ENCODE data around the gene PTH1R.

The PTH1R gene

GRCh38 chr3:46942076-46942475 lies 64.6 kb downstream of the PTH1R start:
- H3K4me3 ChIP-seq (ENCODE audit: low read length): no peak overlapping the region
- TF ChIP-seq CTCF (conservative IDR thresholded peaks at IDR 0.05; ENCODE audit: low read depth, low read length): no peak
- no peak for DNase-seq (ENCODE audit: low read depth)

GRCh38 chr3:46942481-46943236 lies 65.1 kb downstream of the PTH1R start:
- DNase-seq (ENCODE audit: low read depth): no peak
- no peak for TF ChIP-seq CTCF (conservative IDR thresholded peaks at IDR 0.05; ENCODE audit: low read depth, low read length)
- no peak overlapping the region for H3K4me3 ChIP-seq (ENCODE audit: low read length)

GRCh38 chr3:46943237-46944187 lies 66.0 kb downstream of the PTH1R start:
- no peak for TF ChIP-seq CTCF (conservative IDR thresholded peaks at IDR 0.05; ENCODE audit: low read depth, low read length)
- DNase-seq (ENCODE audit: low read depth): no peak
- H3K4me3 ChIP-seq (ENCODE audit: low read length): no peak overlapping the region

- no peak for DNase-seq (ENCODE audit: low read depth)
- H3K4me3 ChIP-seq (ENCODE audit: low read length): no peak overlapping the region
- no peak for TF ChIP-seq CTCF (conservative IDR thresholded peaks at IDR 0.05; ENCODE audit: low read depth, low read length)
These were observed 66.7 kb downstream of the PTH1R start for GRCh38 chr3:46944191-46944590.

- no peak overlapping the region for H3K4me3 ChIP-seq (ENCODE audit: low read length)
- TF ChIP-seq CTCF (conservative IDR thresholded peaks at IDR 0.05; ENCODE audit: low read depth, low read length): no peak
- DNase-seq (ENCODE audit: low read depth): no peak
These were observed 68.9 kb downstream of the PTH1R start for GRCh38 chr3:46946416-46946815.

GRCh38 chr3:46946856-46947545 lies 69.5 kb downstream of the PTH1R start:
- DNase-seq (ENCODE audit: low read depth): no peak
- TF ChIP-seq CTCF (conservative IDR thresholded peaks at IDR 0.05; ENCODE audit: low read depth, low read length): no peak
- no peak overlapping the region for H3K4me3 ChIP-seq (ENCODE audit: low read length)
